ENCODE data around the gene HS6ST2.

HS6ST2 gene

GRCh38 chrX:132662844-132663243 is 295.6 kb downstream of the HS6ST2 start:
- in situ Hi-C loops (cut with MboI; ENCODE audit: low pct_unique_long_range_greater_than_20kb, low sequenced_read_pairs, unreplicated experiment), result no loop called here
- DNase-seq (ENCODE audit: low spot score), result no peak
- TF ChIP-seq, protein P1, sequence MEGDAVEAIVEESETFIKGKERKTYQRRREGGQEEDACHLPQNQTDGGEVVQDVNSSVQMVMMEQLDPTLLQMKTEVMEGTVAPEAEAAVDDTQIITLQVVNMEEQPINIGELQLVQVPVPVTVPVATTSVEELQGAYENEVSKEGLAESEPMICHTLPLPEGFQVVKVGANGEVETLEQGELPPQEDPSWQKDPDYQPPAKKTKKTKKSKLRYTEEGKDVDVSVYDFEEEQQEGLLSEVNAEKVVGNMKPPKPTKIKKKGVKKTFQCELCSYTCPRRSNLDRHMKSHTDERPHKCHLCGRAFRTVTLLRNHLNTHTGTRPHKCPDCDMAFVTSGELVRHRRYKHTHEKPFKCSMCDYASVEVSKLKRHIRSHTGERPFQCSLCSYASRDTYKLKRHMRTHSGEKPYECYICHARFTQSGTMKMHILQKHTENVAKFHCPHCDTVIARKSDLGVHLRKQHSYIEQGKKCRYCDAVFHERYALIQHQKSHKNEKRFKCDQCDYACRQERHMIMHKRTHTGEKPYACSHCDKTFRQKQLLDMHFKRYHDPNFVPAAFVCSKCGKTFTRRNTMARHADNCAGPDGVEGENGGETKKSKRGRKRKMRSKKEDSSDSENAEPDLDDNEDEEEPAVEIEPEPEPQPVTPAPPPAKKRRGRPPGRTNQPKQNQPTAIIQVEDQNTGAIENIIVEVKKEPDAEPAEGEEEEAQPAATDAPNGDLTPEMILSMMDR (IDR thresholded peaks at IDR 0.05; ENCODE audit: extremely low read depth, insufficient read depth, missing control alignments), result no peak

- DNase-seq (ENCODE audit: low spot score), result no peak
- in situ Hi-C loops (cut with MboI; ENCODE audit: low pct_unique_long_range_greater_than_20kb, low sequenced_read_pairs, unreplicated experiment), result no loop called here
- TF ChIP-seq, protein P1 (IDR thresholded peaks at IDR 0.05; ENCODE audit: extremely low read depth, insufficient read depth, missing control alignments), result no peak
Observed at GRCh38 chrX:132657876-132658275, 300.6 kb downstream of the HS6ST2 start.

DNA sequence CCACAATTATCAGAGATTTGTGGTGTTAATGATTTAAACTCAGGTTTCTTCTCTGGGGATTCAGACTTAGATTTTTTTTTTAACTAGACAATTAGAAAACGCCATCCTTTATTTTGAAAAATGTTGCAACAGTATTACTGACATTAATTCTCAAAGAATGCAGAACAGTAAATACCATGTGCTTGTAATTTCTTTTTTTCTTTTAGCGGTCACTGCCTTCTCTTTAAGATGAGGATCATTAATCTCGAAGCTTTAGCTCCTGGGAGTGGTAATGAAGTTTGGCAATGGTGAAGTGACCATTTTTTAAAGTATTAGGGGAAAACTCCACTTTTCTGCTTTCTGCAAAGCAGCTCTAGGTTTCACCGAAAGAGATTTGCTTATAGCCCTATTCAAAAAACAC is 305.6 kb downstream of the HS6ST2 start:
- in situ Hi-C loops (cut with MboI; ENCODE audit: low pct_unique_long_range_greater_than_20kb, low sequenced_read_pairs, unreplicated experiment), result no loop called here
- no peak for DNase-seq (ENCODE audit: low spot score)
- TF ChIP-seq, protein P1 (IDR thresholded peaks at IDR 0.05; ENCODE audit: extremely low read depth, insufficient read depth, missing control alignments), result no peak

- TF ChIP-seq, protein P1 (IDR thresholded peaks at IDR 0.05; ENCODE audit: extremely low read depth, insufficient read depth, missing control alignments), result no peak
- in situ Hi-C loops (cut with MboI; ENCODE audit: low pct_unique_long_range_greater_than_20kb, low sequenced_read_pairs, unreplicated experiment), result no loop called here
- DNase-seq (ENCODE audit: low spot score), result no peak
Observed at GRCh38 chrX:132651421-132652086, 306.9 kb downstream of the HS6ST2 start.

DNA sequence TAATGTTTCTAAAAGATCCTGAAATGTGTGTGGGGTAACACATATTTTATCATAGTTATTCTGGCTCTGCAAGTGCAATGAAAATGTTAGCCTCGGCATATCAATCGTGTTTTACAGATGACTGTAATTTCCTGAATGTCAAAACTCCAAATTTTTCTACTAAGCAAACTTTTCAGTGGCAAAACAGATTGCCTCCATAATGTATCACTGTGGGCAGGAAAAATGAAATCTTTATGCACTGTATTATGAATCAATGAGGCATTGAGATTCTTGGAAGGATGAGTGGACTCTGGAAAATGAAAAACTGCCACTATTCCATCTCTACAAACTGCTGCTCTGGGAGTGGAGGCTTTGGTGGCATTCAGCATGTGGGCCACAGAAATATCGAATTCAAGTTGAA is 309.5 kb downstream of the HS6ST2 start:
- TF ChIP-seq, protein P1 (IDR thresholded peaks at IDR 0.05; ENCODE audit: extremely low read depth, insufficient read depth, missing control alignments), result no peak
- no peak for DNase-seq (ENCODE audit: low spot score)
- in situ Hi-C loops (cut with MboI; ENCODE audit: low pct_unique_long_range_greater_than_20kb, low sequenced_read_pairs, unreplicated experiment), result loop anchor here (25.0 kb wide), 1 partner anchor 812 kb away; no protein-coding TSS in a partner anchor

DNA sequence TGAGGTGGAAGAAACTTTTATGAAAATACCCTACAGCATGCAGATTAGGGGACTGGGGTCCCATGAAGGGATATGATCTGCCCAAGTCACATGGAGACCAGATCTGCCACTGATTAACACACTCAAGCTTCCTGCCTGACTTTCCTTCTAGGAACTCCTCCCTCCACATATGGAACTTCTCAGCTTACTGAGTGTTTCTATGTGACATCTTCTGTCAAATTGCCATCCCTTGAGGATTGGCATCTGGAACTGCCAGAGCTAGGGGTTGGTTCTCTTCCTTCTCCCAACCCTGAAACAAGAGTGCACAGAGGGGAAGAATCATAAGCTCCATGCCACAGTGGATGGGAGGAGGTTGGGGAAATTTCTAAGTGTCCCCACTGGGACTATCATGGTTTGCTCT is 319.0 kb downstream of the HS6ST2 start:
- TF ChIP-seq, protein P1 (IDR thresholded peaks at IDR 0.05; ENCODE audit: extremely low read depth, insufficient read depth, missing control alignments), result no peak
- no peak for DNase-seq (ENCODE audit: low spot score)
- in situ Hi-C loops (cut with MboI; ENCODE audit: low pct_unique_long_range_greater_than_20kb, low sequenced_read_pairs, unreplicated experiment), result loop anchor here (25.0 kb wide), 1 partner anchor 802 kb away; no protein-coding TSS in a partner anchor

Measured in GM13977 (cell line).